Esophagus muscularis mucosa (tissue), 4 donors: ENCODE results near the gene SYPL2. TPM values are rescaled to one million over a fixed set of nuclear protein-coding genes. Genes with fewer than 3 reads are reported as not detected.
"Not testable (repeated sequence)": the region's sequence is repeated elsewhere in the genome, so short reads cannot be mapped to it uniquely, and the experiment has no call there.

Experiments used
- DNase-seq: peaks from one replicate; pipeline ENCODE4 v3.0.0-alpha.2; 2017; ENCODE audit errors: extremely low spot score
- H3K27ac ChIP-seq, 4 donors: fragments of 200-600 bp; sonication (generic); replicated peaks in 1 of 4; 1 replicate in 3 of 4; 2 replicates in 1 of 4; pipeline ENCODE4 v1.5.1; 2016 to 2019; ENCODE audit warnings: mild to moderate bottlenecking in 1 of 4
- H3K27me3 ChIP-seq, 4 donors: fragments of 200-600 bp; sonication (generic); one replicate each; pipeline versions ENCODE4 v1.5.1 to v1.6.0; 2016 to 2019
- H3K36me3 ChIP-seq, 4 donors: fragments of 200-600 bp; sonication (generic); one replicate each; pipeline ENCODE4 v1.5.1; 2016 to 2019
- H3K4me1 ChIP-seq, 4 donors: fragments of 200-600 bp; sonication (generic); one replicate each; pipeline ENCODE4 v1.5.1; 2016 to 2019
- H3K4me3 ChIP-seq, 4 donors: fragments of 200-600 bp; sonication (generic); 1 replicate in 2 of 4; 2 replicates in 2 of 4; pipeline ENCODE4 v1.5.1; 2016 to 2019; ENCODE audit warnings: mild to moderate bottlenecking in 4 of 4, moderate library complexity in 1 of 4
- H3K9me3 ChIP-seq, 4 donors: fragments of 200-600 bp; sonication (generic); 1 replicate in 3 of 4; 2 replicates in 1 of 4; pipeline ENCODE4 v1.5.1; 2016 to 2019
- CTCF ChIP-seq, 3 experiments: fragments of 200-600 bp in 2 of 3; fragments of 450-650 bp in 1 of 3; sonication (generic) in 2 of 3; IDR thresholded peaks; one replicate each; pipeline ENCODE4 v1.5.1; 2017 to 2019; ENCODE audit warnings: antibody characterized with exemption in 3 of 3, mild to moderate bottlenecking in 2 of 3, moderate library complexity in 1 of 3
- EP300 ChIP-seq: sonication (generic); formaldehyde crosslinking; IDR thresholded peaks from one replicate; pipeline ENCODE4 v1.6.1; 2017; ENCODE audit warnings: antibody characterized with exemption
- POLR2A ChIP-seq: fragments of 450-650 bp; IDR thresholded peaks from one replicate; pipeline ENCODE4 v1.6.1; 2017; ENCODE audit warnings: antibody characterized with exemption, moderate library complexity, mild to moderate bottlenecking, low read depth
- POLR2AphosphoS5 ChIP-seq, 2 donors: sonication (generic); formaldehyde crosslinking; IDR thresholded peaks; one replicate each; pipeline ENCODE4 v1.6.1; 2017; ENCODE audit warnings: antibody characterized with exemption in 2 of 2
- WGBS: methylation state at CpG from one replicate; pipeline ENCODE4 v1.1.5; 2018; 5-methylcytosine and 5-hydroxymethylcytosine counted together
- intact Hi-C: fragments of 100-400 bp; cut with DNase I; formaldehyde crosslinking; loops from one replicate; pipeline ENCODE4 v1.15.1; 2023
- total RNA-seq, 4 donors: library from RNA; depleted of rRNA; stranded (reverse); fragments of >200 nt; gene quantifications; one replicate each; pipeline versions ENCODE4 v1.1.0 to v1.2.1, GENCODE V29; 2016

Gene SYPL2
- total RNA-seq, 4 donors from 2014 or later = 2.7 to 8.0 (median 4.6) TPM

- H3K27me3 ChIP-seq = peaks cover 0 to 11% (median 0%) of the 10 kb centered on the region in 4 donors
These were observed 1.7 kb downstream of the SYPL2 start for GRCh38 chr1:109468061-109468460.

GRCh38 chr1:109468903-109469302 lies 2.6 kb downstream of the SYPL2 start:
- Histone ChIP-seq H3K27ac (no peak overlapping the region), H3K9me3 (no peaks in the 10 kb centered on the region), H3K4me3 (no peak overlapping the region), H3K27me3 (peaks cover 0 to 11% (median 0%) of the 10 kb centered on the region in 4 donors), H3K36me3 (no peaks in the 10 kb centered on the region), H3K4me1 (peaks cover 4 to 37% (median 33%) of the 10 kb centered on the region in 4 donors)
- TF ChIP-seq POLR2A (no peak), POLR2AphosphoS5 (IDR thresholded peaks at IDR 0.05) (no peak), EP300 (no peak), CTCF (IDR thresholded peaks at IDR 0.05) (no peak)
- WGBS = 38% methylated on average over 2 of the region's 2 CpGs
- DNase-seq = no peak
- intact Hi-C loops = loop anchor here (5.0 kb wide), 1 partner anchor 42 kb away; the partner anchor contains the start of gene PSMA5

More at GRCh38 chr1:109468061-109468460, 1.7 kb downstream of the SYPL2 start:
- Histone ChIP-seq H3K36me3 (no peaks in the 10 kb centered on the region), H3K9me3 (no peaks in the 10 kb centered on the region), H3K4me3 (no peak overlapping the region), H3K27ac (peak overlapping the region; percentile 80 to 90 (median 87)), H3K4me1 (peaks cover 4 to 37% (median 33%) of the 10 kb centered on the region in 4 donors)
- DNase-seq = no peak
- intact Hi-C loops = loop anchor here (5.0 kb wide), 1 partner anchor 41 kb away; the partner anchor contains the start of gene PSMA5
- TF ChIP-seq EP300 (no peak), CTCF (IDR thresholded peaks at IDR 0.05) (no peak), POLR2A (no peak), POLR2AphosphoS5 (IDR thresholded peaks at IDR 0.05) (no peak)
- 93% methylated on average over 1 of the region's 1 CpG for WGBS

- TF ChIP-seq EP300 (no peak), CTCF (IDR thresholded peaks at IDR 0.05) (no peak), POLR2A (no peak), POLR2AphosphoS5 (IDR thresholded peaks at IDR 0.05) (no peak)
- no peak overlapping the region for H3K4me3 ChIP-seq
- 61% methylated on average over 6 of the region's 6 CpGs for WGBS
- peaks cover 0 to 11% (median 0%) of the 10 kb centered on the region in 4 donors for H3K27me3 ChIP-seq
- intact Hi-C loops = no loop called here
- DNase-seq = no peak
- no peaks in the 10 kb centered on the region for H3K36me3 ChIP-seq
- H3K27ac ChIP-seq = no peak overlapping the region
- no peaks in the 10 kb centered on the region for H3K9me3 ChIP-seq
- peaks cover 4 to 31% (median 26%) of the 10 kb centered on the region in 4 donors for H3K4me1 ChIP-seq
These were observed 3.9 kb downstream of the SYPL2 start for GRCh38 chr1:109470245-109470644.

GRCh38 chr1:109472779-109473178 lies 6.4 kb downstream of the SYPL2 start:
- 49% methylated on average over 3 of the region's 3 CpGs for WGBS
- Histone ChIP-seq H3K4me1 (peaks cover under 1 to 8% (median 2%) of the 10 kb centered on the region in 4 donors), H3K9me3 (no peaks in the 10 kb centered on the region), H3K4me3 (no peak overlapping the region), H3K36me3 (peaks cover 0 to 13% (median 11%) of the 10 kb centered on the region in 4 donors), H3K27ac (no peak overlapping the region), H3K27me3 (no peaks in the 10 kb centered on the region)
- DNase-seq = no peak
- intact Hi-C loops = no loop called here
- TF ChIP-seq EP300 = no peak

- intact Hi-C loops, DNase-seq, H3K27ac ChIP-seq, H3K4me1 ChIP-seq, H3K4me3 ChIP-seq, H3K27me3 ChIP-seq, H3K9me3 ChIP-seq: not testable (repeated sequence)
- 87% methylated on average over 12 of the region's 12 CpGs for WGBS
- peaks cover 0 to 18% (median 13%) of the 10 kb centered on the region in 4 donors for H3K36me3 ChIP-seq
These were observed 7.1 kb downstream of the SYPL2 start for GRCh38 chr1:109473284-109474057.
